ENCODE measurements around the gene RFFL. TPM values are rescaled to one million over a fixed set of nuclear protein-coding genes. Genes with fewer than 3 reads are reported as not detected.

RFFL gene
- 8.5 and 15.0 TPM in 2 replicates for total RNA-seq

GRCh38 chr17:35063514-35064223, at the start of gene RFFL:
Gene RFFL, minus strand, starts transcription at chr17:35063707. Its CDS starts 37,154 bp downstream, at chr17:35026553.

GRCh38 chr17:34980353-34980680, 83.2 kb downstream of the RFFL start, which contains the start of gene LIG3:
Gene LIG3, plus strand, starts transcription at chr17:34980512. Its CDS starts 2,494 bp downstream, at chr17:34983006.

GRCh38 chr17:34961093-34961911, 102.2 kb downstream of the RFFL start, which contains the start of the genes CCT6B and ZNF830:
Gene CCT6B, minus strand, starts transcription at chr17:34961460. Its CDS starts 67 bp downstream, at chr17:34961393.
Gene ZNF830, plus strand, starts transcription at chr17:34961540. Its CDS starts 27 bp downstream, at chr17:34961567.

Other genes starting within 250 kb of the RFFL start
- 0.78 and 1.0 TPM in 2 replicates for gene CCT6B, start 102.2 kb downstream of the RFFL start, total RNA-seq
- 15.7 and 16.7 TPM in 2 replicates for gene ZNF830, start 102.2 kb downstream of the RFFL start, total RNA-seq
- 52.3 and 58.4 TPM in 2 replicates for gene LIG3, start 83.2 kb downstream of the RFFL start, total RNA-seq
- gene RAD51D, start 56.2 kb upstream of the RFFL start, total RNA-seq: 2.1 and 3.1 TPM in 2 replicates
- gene FNDC8, start 57.9 kb upstream of the RFFL start, total RNA-seq: not detected in 2 replicates
- gene NLE1, start 78.6 kb upstream of the RFFL start, total RNA-seq: 19.1 and 20.8 TPM in 2 replicates
- gene UNC45B, start 84.1 kb upstream of the RFFL start, total RNA-seq: under 0.01 TPM in 2 replicates
- not detected in 2 replicates for gene SLC35G3, start 130.7 kb upstream of the RFFL start, total RNA-seq
- 90.2 and 113 TPM in 2 replicates for gene SLFN5, start 179.4 kb upstream of the RFFL start, total RNA-seq